Inflammatory macrophage treated with lipopolysaccharide for 4 hours (primary cell): Measurements from ENCODE around the gene LCA5.
"Not testable (repeated sequence)": the region's sequence is repeated elsewhere in the genome, so short reads cannot be mapped to it uniquely, and the experiment has no call there.

Source experiments
- DNase-seq: peaks from one replicate; pipeline ENCODE4 v3.0.0-alpha.2; 2020

The LCA5 gene

GRCh38 chr6:79536585-79536953 is 661 bp downstream of the LCA5 start:
- DNase-seq = no peak

- DNase-seq = not testable (repeated sequence)
Measured at GRCh38 chr6:79529567-79529966, 7.7 kb downstream of the LCA5 start.

DNA sequence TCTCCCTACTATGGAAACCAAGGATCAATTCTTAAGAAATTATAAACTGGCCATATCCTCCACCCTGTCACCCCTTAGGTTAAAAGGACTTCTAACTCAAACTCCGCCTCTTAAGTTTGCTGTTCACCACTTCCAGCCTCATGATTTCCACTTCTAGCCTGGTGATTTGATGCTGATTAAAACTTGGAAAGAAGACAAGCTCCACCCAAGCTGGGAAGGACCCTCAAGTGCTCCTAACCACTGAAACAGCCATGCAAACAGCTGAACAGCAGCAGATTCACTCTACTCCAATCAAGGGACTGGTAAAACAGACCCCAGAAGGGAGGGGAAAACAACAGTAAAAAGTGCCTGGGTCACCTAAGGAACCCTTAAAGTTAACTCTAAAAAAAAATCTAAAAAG is 10.3 kb downstream of the LCA5 start:
- DNase-seq = no peak

- no peak for DNase-seq
Measured at GRCh38 chr6:79525272-79526100, 11.7 kb downstream of the LCA5 start.

GRCh38 chr6:79524065-79524464 is 13.2 kb downstream of the LCA5 start:
- no peak for DNase-seq

- no peak for DNase-seq
Measured at GRCh38 chr6:79522609-79523008, 14.6 kb downstream of the LCA5 start.

- no peak for DNase-seq
Measured at GRCh38 chr6:79520534-79520933, 16.7 kb downstream of the LCA5 start.

DNA sequence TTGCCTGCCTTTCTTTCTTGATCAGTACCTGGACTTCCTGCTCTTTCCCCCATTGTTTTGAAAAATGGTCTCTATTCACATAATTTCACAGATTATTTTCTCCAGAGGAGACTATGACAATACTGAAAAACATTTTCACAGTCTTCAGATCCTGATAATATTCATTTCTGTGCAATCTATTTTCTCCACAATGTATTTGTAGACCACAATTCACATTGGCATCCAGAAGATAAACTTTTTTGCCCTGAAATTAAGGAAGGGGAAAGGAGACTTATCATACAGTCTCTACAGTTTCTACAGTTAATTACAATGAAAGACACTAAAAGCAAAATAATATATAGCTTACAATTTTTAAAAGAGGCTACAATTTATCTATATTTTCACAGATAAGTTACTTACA is 18.4 kb downstream of the LCA5 start:
- DNase-seq = no peak

- no peak for DNase-seq
Measured at GRCh38 chr6:79515436-79515835, 21.8 kb downstream of the LCA5 start.

- DNase-seq = no peak
Measured at GRCh38 chr6:79513111-79513510, 24.1 kb downstream of the LCA5 start.

DNA sequence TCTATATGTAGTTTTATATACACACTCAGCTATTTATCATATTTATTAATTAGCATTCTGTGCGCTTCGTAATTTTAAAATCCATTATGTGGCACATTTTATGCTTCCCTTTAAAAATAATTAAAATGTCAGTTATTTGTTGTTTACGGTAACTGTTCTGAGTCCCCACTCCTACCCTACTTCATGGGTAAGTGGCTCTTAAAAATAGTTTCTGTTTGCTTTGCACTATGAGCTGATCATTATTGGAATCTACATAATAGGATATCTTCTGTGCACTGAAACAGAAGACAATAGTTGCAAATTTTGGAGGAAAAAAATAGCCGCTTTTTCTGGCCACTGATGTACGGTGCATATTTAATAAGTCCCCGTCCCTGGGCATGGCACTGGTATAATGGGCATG is 25.2 kb downstream of the LCA5 start:
- no peak for DNase-seq

GRCh38 chr6:79510707-79511106 is 26.5 kb downstream of the LCA5 start:
- no peak for DNase-seq

DNA sequence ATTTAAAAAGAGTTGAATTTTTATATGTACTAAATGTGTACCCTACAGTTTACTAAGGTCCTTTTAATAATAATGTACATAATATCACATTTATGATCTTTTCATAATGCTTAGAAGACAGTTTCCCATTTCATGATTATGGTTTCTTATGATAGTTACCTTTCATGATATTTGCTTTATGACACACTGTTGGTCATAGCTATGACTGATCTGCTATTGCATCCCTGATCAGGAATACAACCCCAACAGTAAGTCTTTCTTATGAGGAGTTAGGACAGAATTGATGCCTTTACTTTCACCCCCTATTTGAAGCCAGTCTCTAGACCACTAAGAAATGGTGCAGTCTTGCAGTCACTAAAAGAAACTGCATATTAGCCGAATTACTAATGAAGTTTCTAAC is 31.0 kb downstream of the LCA5 start:
- DNase-seq = no peak

DNA sequence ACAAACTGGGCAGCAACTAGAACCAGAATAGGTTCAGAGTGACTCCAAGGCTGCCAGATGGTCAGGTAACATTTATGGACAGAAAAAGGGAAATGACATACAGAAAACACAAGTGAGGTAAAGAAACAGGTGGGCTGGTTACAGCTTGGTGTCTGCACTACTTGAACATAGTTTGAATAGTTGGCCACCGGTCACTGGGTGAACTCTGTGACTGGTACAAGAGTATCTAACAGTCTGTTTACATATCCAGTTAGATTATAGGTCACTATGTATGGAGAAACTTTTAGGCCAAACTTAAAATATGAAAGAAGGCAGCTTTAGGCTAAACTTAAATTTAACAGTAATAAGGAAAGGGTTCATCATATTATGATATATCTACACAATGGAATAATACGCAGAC is 32.9 kb downstream of the LCA5 start:
- no peak for DNase-seq

DNA sequence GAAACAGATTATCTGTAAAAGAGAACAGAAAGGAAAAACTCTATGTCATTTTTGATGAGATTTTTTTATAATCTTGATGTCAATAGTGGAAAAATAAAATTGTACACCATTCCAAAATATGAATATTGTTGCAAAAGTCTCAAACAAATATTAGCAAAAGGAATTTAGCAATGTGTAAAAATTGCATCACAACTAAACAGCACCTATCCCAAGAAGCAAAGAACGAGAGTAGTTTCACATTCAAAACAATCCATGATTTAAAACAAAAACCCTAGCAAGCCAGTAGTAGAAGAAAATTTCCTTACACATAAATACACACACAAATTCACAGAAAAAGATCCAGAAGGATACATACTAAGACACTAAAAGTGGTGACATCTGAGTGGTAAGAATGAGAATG is 38.4 kb downstream of the LCA5 start:
- no peak for DNase-seq

DNA sequence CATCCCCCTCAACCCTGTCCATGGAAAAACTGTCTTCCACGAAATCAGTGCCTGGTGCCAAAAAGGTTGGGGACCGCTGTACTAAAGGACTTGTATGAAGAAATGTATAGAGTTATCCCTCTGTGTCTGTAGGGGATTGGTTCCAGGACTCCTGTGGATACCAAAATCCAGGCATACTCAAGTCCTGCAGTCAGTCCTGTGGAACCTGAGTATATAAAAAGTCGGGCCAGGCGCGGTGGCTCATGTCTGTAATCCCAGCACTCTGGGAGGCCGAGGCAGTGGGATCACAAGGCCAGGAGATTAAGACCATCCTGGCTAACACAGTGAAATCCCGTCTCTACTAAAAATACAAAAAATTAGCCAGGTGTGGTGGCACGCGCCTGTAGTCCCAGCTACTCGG is 42.0 kb downstream of the LCA5 start:
- no peak for DNase-seq

DNA sequence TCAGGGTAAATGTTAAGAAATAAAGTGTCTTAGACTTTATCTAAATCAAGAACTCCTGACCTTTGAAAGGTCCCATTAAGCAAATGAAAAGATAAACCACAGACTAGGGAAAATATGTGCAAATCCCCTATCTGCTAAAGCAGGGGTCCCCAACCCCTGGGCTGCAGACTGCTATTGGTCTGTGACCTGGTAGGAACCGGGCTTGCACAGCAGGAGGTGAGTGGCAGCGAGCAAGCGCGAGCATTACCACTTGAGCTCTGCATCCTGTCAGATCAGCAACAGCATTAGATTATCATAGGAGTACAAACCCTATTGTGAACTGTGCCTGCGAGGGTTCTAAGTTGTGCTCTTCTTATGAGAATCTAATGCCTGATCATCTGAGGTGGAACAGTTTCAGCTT is 42.4 kb downstream of the LCA5 start:
- no peak for DNase-seq

DNA sequence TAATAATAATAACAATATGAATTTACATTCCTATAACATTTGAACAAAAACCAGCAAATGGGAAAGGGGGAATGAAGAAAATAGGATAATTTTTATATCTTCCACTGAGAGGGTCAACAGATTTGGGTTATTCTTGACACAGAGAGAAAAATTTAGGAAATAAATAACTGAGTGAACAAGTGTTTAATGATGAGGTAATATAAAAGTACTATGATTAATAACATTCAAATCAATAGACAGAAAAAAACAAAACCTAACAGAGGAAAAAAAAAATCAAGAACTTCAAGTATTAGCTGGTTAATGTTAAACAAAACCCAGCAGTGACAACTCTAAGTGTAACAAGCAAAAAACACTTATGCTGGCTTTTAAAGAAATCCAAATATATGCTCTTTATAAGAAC is 66.5 kb downstream of the LCA5 start:
- no peak for DNase-seq

GRCh38 chr6:79469376-79470246 is 67.6 kb downstream of the LCA5 start:
- DNase-seq = no peak

GRCh38 chr6:79468587-79468986 is 68.6 kb downstream of the LCA5 start:
- DNase-seq = no peak

DNA sequence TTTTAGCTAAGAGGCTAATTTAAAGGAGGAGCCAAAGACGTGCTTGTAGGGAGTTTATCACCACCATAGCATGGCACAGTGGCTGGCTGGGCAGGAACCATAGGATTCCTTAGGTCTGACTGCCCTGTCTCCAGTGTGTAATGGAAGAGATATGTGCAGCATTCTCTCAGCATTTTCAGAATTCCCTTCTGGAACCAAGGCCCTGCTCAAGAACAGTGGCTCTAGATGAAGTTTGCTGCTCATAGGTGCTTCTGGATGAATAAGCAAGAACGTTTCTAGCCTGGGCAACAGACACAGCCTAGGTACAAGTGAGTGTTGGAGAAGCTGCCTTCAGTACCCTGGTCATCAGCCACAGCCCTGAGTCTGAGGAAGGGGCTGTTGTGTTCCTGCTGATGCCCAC is 69.1 kb downstream of the LCA5 start:
- no peak for DNase-seq

GRCh38 chr6:79467716-79468115 is 69.5 kb downstream of the LCA5 start:
- peak; percentile 52 for DNase-seq

DNA sequence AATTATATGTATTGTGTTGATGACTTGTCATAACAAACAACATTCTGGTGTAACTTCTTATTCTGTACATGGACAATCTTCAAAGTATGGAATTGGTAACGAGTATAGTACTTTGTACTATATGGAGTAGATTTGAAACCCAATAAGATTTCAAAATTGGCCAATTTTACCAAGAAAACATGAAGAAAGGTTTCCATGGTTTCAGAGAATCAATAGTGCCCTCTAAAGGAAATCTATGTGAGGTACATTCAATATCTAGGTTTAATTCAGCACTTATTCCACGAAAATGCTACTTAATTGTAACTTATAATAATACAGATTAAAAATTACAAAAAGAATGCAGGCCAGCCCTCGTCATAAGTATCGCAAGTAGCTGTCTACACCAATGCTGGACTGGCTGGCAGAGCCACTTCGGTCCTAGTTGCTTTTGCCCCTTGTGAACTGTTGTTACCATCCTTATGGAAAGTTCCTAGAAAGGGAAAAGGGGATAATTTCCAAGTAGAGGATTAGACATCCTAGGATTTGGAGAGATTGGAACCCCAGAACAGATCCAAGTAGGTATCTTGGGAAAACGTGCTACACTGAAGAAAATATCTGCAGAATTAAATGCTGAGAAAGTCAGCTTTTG is 70.9 kb downstream of the LCA5 start:
- peak; percentile 33 for DNase-seq

DNA sequence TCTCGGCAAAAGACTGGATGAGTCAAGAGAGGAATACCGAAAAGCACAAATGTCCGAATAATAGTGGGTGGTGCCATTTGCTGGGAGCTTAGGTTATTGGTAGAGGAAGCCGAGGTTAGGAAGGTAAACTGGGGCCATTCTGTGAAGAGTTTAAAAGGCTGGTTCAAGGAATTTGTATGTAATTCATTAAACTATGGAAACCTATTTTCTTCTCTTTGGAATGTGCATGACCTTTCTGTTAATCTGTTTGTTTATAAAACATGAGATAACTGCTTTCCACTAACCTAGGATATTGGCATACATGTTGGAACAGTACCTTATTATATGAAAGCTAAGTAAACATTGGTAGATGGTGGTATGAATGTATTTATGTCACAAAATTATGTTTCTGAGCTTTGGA is 71.8 kb downstream of the LCA5 start:
- no peak for DNase-seq
